Kidney (tissue), 14 donors: ENCODE measurements around the gene CAPN14. TPM values are rescaled to one million over a fixed set of nuclear protein-coding genes. Genes with fewer than 3 reads are reported as not detected.
A peak's percentile ranks its signal among the peaks of the same experiment; 100 is the strongest.

Experiments
- DNase-seq, 5 donors: peaks; one replicate each; pipeline ENCODE4 v3.0.0-alpha.2; 2013 to 2020
- FAIRE-seq: peaks from 2 replicates; lab custom pipeline; 2012; peaks lifted over from hg19 to GRCh38; lab: Jason Lieb, UNC
- H3K27ac ChIP-seq, 2 donors: one replicate each; pipeline ENCODE4 v1.7.0; 2013; ENCODE audit warnings: low read depth in 2 of 2, low read length in 2 of 2, inconsistent platforms in 1 of 2
- H3K27me3 ChIP-seq: one replicate; pipeline ENCODE4 v1.7.1; 2013; ENCODE audit warnings: low read length, inconsistent platforms; ENCODE audit not compliant: control insufficient read depth, insufficient read depth
- H3K36me3 ChIP-seq, 3 donors: one replicate each; pipeline versions ENCODE4 v1.7.0 to v1.7.1; 2013; ENCODE audit warnings: low read length in 3 of 3, control low read depth in 1 of 3, inconsistent platforms in 1 of 3; ENCODE audit not compliant: insufficient read depth in 3 of 3, control insufficient read depth in 2 of 3
- H3K4me1 ChIP-seq, 3 donors: one replicate each; pipeline versions ENCODE4 v1.7.0 to v1.7.1; 2013; ENCODE audit warnings: low read length in 3 of 3, inconsistent platforms in 1 of 3, low read depth in 1 of 3; ENCODE audit not compliant: control insufficient read depth in 2 of 3, insufficient read depth in 2 of 3
- H3K4me3 ChIP-seq, 3 donors: one replicate each; pipeline versions ENCODE4 v1.7.0 to v1.8.1; 2013; ENCODE audit warnings: low read length in 3 of 3, control low read depth in 1 of 3, inconsistent platforms in 1 of 3
- H3K9ac ChIP-seq, 3 donors: one replicate each; pipeline versions ENCODE4 v1.7.0 to v1.7.1; 2013; ENCODE audit warnings: low read length in 3 of 3, control low read depth in 1 of 3, inconsistent platforms in 1 of 3
- H3K9me3 ChIP-seq, 3 donors: one replicate each; pipeline versions ENCODE4 v1.7.0 to v1.7.1; 2013; ENCODE audit warnings: low read length in 3 of 3, control low read depth in 1 of 3, inconsistent platforms in 1 of 3; ENCODE audit not compliant: control insufficient read depth in 2 of 3, insufficient read depth in 1 of 3
- CTCF ChIP-seq: IDR thresholded peaks from 3 replicates; pipeline ENCODE4 v1.5.1; 2012; ENCODE audit warnings: mild to moderate bottlenecking, moderate library complexity, borderline replicate concordance; ENCODE audit not compliant: insufficient read depth; ENCODE audit errors: extremely low read depth
- intact Hi-C: fragments of 100-400 bp; cut with DNase I; formaldehyde crosslinking; loops from one replicate; pipeline ENCODE4 v1.11.1; 2022
- polyA plus RNA-seq: library from polyadenylated mRNA; stranded (reverse); fragments of 350-450 nt; fragmentation: Illumina TruSeq; extraction: RNeasy Lipid Tissue Mini Kit (QIAGEN cat#74804); gene quantifications from one replicate; pipeline ENCODE4 v1.2.3, GENCODE V29; 2014; ENCODE audit warnings: low read depth, low replicate concordance; ENCODE audit not compliant: insufficient read depth
- total RNA-seq: library from RNA; stranded (reverse); fragmentation: NEBNext Ultra II Directional; extraction: Animal tissue kit (Norgen Biotek cat#: 25700); gene quantifications from one replicate; pipeline ENCODE4 v1.2.1, GENCODE V29; 2021
- donor health status: control.
- donor health status: control.
- donor health status: control.
- donor health status: control.
- donor health status: control.
- donor health status: DM: yes; HTN: yes; CAD: no.
- donor health status: Normal renal cell carcinoma (clear cell type).

The CAPN14 gene
- total and polyA plus RNA-seq, 2 donors from 2014 or later: 0.22 to 0.25 TPM

GRCh38 chr2:31170071-31170698 lies 47.1 kb downstream of the CAPN14 start:
- FAIRE-seq (peak; percentile 64), DNase-seq (peak; percentile 65 to 77 (median 70))
- no peak overlapping the region for H3K9ac ChIP-seq
- TF ChIP-seq CTCF: peak; percentile 93
- no peaks in the 10 kb centered on the region for H3K27me3 ChIP-seq
- intact Hi-C loops: no loop called here
- no peaks in the 10 kb centered on the region for H3K4me1 ChIP-seq
- no peaks in the 10 kb centered on the region for H3K9me3 ChIP-seq
- H3K27ac ChIP-seq: no peak overlapping the region
- no peaks in the 10 kb centered on the region for H3K36me3 ChIP-seq
- no peak overlapping the region for H3K4me3 ChIP-seq

GRCh38 chr2:31168291-31168690 lies 49.0 kb downstream of the CAPN14 start:
- no peak for TF ChIP-seq CTCF
- Histone ChIP-seq H3K36me3 (no peaks in the 10 kb centered on the region), H3K9ac (no peak overlapping the region), H3K9me3 (no peaks in the 10 kb centered on the region), H3K4me3 (no peak overlapping the region), H3K4me1 (no peaks in the 10 kb centered on the region), H3K27me3 (no peaks in the 10 kb centered on the region), H3K27ac (no peak overlapping the region)
- intact Hi-C loops: loop anchor here (10.0 kb wide), 1 partner anchor 453 kb away; no protein-coding TSS in a partner anchor
- DNase-seq: no peak
- FAIRE-seq: no peak

- Histone ChIP-seq H3K27ac (no peak overlapping the region), H3K36me3 (no peaks in the 10 kb centered on the region), H3K9ac (no peak overlapping the region), H3K4me1 (no peaks in the 10 kb centered on the region), H3K4me3 (no peak overlapping the region), H3K27me3 (no peaks in the 10 kb centered on the region), H3K9me3 (no peaks in the 10 kb centered on the region)
- intact Hi-C loops: loop anchor here (10.0 kb wide), 1 partner anchor 452 kb away; no protein-coding TSS in a partner anchor
- TF ChIP-seq CTCF: no peak
- no peak for DNase-seq
- no peak for FAIRE-seq
Measured at GRCh38 chr2:31166925-31167324, 50.4 kb downstream of the CAPN14 start.
